ENCODE results near the gene DCLK2.

DNA sequence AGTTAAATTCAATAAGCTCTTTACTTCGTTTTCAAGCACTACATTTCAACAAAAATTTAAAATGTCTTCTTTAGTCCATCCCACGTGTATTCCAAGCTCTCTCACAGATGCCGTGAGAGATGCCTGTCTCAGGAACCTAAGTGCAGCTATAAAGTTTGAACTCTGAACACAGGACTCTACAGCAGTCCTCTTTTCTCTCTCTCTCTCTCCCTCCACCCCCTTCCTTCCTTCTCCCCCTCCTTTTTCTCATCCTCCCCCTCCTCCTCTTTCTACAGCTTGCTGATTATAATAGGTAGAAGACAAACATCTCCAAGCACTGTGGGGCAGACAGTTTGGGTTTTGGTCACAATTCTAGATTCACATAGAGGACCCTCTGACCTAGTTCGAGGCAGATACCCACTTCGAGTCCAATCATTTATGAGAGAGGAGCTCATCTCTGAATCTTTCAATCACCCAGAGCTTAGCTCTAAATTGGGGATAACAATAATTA is 31.5 kb upstream of the DCLK2 start:
- TF ChIP-seq CEBPB (IDR thresholded peaks at IDR 0.05; ENCODE audit: low read depth, low read length) (no peak), CTCF (IDR thresholded peaks at IDR 0.05; ENCODE audit: control extremely low read depth in 1 of 3, insufficient read depth in 1 of 3, low read depth in 1 of 3, low read length in 3 of 3) (no peak)
